Stimulated activated CD8-positive, alpha-beta memory T cell treated with anti-CD3 and anti-CD28 coated beads, Interleukin-7, amount 100 ng/mL, for 4 hours (primary cell): ENCODE results near the gene PPP1R14C.
"Not testable (repeated sequence)": the region's sequence is repeated elsewhere in the genome, so short reads cannot be mapped to it uniquely, and the experiment has no call there.

Source experiments
- DNase-seq, 2 donors: peaks; one replicate each; pipeline ENCODE4 v3.0.0-alpha.2; 2020; ENCODE audit warnings: low read depth in 2 of 2

The PPP1R14C gene

GRCh38 chr6:150142670-150143515 is at the start of gene PPP1R14C:
PPP1R14C (plus strand) TSS chr6:150143044; CDS start chr6:150143193, 149 bp downstream.
- peak in 1 of 2 donors; percentile 21 for DNase-seq

- DNase-seq: no peak
Measured at GRCh38 chr6:150093397-150093796, 49.4 kb upstream of the PPP1R14C start.

- DNase-seq: no peak
Measured at GRCh38 chr6:150098155-150098554, 44.7 kb upstream of the PPP1R14C start.

- no peak for DNase-seq
Measured at GRCh38 chr6:150099546-150099945, 43.3 kb upstream of the PPP1R14C start.

GRCh38 chr6:150099953-150100352 is 42.9 kb upstream of the PPP1R14C start:
- DNase-seq: no peak

- DNase-seq: no peak
Measured at GRCh38 chr6:150100745-150101144, 42.1 kb upstream of the PPP1R14C start.

GRCh38 chr6:150102750-150103270 is 40.0 kb upstream of the PPP1R14C start:
- no peak for DNase-seq

GRCh38 chr6:150112233-150112632 is 30.6 kb upstream of the PPP1R14C start:
- no peak for DNase-seq

- DNase-seq: no peak
Measured at GRCh38 chr6:150115769-150116168, 27.1 kb upstream of the PPP1R14C start.

- no peak for DNase-seq
Measured at GRCh38 chr6:150116200-150116800, 26.5 kb upstream of the PPP1R14C start.

GRCh38 chr6:150118203-150118602 is 24.6 kb upstream of the PPP1R14C start:
- DNase-seq: no peak

- DNase-seq: no peak
Measured at GRCh38 chr6:150118627-150119026, 24.2 kb upstream of the PPP1R14C start.

- no peak for DNase-seq
Measured at GRCh38 chr6:150119173-150119572, 23.7 kb upstream of the PPP1R14C start.

- DNase-seq: no peak
Measured at GRCh38 chr6:150123645-150124044, 19.2 kb upstream of the PPP1R14C start.

GRCh38 chr6:150124235-150124634 is 18.6 kb upstream of the PPP1R14C start:
- DNase-seq: no peak

GRCh38 chr6:150126641-150127291 is 16.1 kb upstream of the PPP1R14C start:
- no peak for DNase-seq

- no peak for DNase-seq
Measured at GRCh38 chr6:150128425-150128824, 14.4 kb upstream of the PPP1R14C start.

- no peak for DNase-seq
Measured at GRCh38 chr6:150129616-150130505, 13.0 kb upstream of the PPP1R14C start.

- no peak for DNase-seq
Measured at GRCh38 chr6:150133686-150134085, 9.2 kb upstream of the PPP1R14C start.

GRCh38 chr6:150134280-150134920 is 8.4 kb upstream of the PPP1R14C start:
- DNase-seq: no peak

GRCh38 chr6:150137711-150138110 is 5.1 kb upstream of the PPP1R14C start:
- DNase-seq: not testable (repeated sequence)
